Inferior parietal cortex (tissue), 1 donor: ENCODE results near the gene IFI44L.

Source experiments
- DNase-seq: peaks from one replicate; pipeline ENCODE4 v3.0.0-alpha.2; 2016; ENCODE audit errors: extremely low spot score

Gene IFI44L

DNA sequence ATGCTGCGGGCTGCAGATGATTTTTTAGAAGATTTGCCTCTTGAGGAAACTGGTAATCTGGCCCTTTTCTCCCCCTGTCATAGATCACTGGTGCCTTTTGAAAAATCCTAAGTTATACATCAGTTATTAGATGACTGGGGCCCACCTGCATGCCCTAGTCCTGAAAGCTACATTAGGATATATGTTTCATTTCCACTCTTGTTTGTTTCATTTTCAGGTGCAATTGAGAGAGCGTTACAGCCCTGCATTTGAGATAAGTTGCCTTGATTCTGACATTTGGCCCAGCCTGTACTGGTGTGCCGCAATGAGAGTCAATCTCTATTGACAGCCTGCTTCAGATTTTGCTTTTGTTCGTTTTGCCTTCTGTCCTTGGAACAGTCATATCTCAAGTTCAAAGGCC lies 21.3 kb downstream of the IFI44L start:
- no peak for DNase-seq

- no peak for DNase-seq
Observed at GRCh38 chr1:78645723-78646122, 25.5 kb downstream of the IFI44L start.

- DNase-seq: no peak
Observed at GRCh38 chr1:78647238-78647637, 27.0 kb downstream of the IFI44L start.

GRCh38 chr1:78649628-78650027 lies 29.4 kb downstream of the IFI44L start, which contains the start of gene IFI44:
IFI44 (plus strand) TSS chr1:78649831; CDS start chr1:78650196, 365 bp downstream.
- DNase-seq: peak; percentile 63

GRCh38 chr1:78650114-78650660 lies 29.9 kb downstream of the IFI44L start:
- no peak for DNase-seq

DNA sequence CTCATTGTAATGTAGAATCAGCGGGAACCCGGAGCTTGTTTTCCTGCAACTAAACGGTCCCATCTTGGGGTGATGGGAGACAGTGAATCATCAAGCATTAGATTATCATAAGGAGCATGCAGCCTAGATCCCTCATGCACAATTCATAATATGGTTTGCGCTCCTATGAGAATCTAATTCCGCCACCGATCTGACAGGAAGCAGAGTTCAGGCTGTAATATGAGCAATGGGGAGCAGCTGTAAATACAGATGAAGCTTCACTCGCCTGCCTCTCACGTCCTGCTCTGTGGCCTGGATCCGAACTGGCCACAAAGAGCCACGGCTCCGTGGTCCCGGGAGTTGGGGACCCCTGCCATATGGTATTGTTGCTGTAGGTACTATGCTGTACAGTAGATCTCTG lies 31.0 kb downstream of the IFI44L start:
- no peak for DNase-seq

DNA sequence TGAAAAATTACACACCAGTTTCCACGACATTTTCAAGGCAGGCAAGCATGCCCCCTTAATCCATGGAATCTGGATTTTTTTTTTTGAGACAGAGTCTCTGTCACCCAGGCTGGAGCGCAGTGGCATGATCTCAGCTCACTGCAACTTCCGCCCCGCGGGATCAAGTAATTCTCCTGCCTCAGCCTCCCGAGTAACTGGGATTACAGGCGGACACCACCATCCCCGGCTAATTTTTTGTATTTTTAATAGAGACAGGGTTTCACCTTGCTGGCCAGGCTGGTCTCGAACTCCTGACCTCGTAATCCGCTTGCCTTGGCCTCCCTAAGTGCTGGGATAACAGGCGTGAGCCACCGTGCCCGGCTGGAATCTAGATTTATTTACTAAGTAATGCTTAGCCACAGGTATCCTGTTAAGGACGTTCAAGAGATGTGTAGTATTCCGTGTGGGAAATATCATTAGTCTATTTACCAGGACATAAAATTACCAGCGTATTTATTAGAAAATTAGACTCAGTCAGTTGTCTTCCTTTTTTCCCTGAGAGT lies 31.8 kb downstream of the IFI44L start:
- DNase-seq: no peak

GRCh38 chr1:78658901-78659300 lies 38.7 kb downstream of the IFI44L start:
- DNase-seq: no peak

GRCh38 chr1:78663923-78664322 lies 43.7 kb downstream of the IFI44L start:
- DNase-seq: no peak

DNA sequence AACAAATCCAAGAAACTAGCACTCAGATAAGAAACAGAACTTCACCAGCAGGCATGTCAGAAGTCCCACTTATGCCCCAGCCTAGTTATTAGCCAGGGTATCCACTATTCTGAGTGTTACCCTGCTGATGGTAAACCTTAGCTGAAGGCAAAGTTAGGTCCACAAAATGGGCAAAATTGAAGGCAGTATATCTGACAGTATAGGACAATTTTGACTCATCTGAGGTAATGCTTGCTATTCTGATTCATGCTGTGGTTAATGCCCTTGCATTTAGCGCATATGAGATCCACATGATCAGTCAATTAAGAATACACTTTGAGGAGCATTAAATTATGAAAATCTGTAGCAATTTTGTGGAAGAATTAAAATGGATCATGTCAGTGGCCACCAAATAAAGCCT lies 44.5 kb downstream of the IFI44L start:
- no peak for DNase-seq

DNA sequence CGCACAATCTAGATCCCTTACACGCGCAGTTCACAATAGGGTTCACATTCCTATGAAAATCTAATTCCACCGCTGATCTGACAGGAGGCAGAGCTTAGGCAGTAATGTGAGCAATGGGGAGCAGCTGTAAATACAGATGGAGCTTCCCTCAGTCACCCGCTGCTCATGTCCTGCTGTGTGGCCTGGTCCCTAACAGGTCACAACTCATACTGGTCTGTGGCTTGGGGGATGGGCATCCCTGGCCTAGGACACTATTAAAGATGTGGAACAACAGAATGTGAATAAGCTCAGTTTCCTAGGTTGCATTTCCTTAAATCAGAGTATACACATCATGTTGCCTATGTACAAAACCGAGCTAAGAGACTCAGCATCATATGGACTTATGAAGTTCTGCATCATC lies 45.6 kb downstream of the IFI44L start:
- no peak for DNase-seq

DNA sequence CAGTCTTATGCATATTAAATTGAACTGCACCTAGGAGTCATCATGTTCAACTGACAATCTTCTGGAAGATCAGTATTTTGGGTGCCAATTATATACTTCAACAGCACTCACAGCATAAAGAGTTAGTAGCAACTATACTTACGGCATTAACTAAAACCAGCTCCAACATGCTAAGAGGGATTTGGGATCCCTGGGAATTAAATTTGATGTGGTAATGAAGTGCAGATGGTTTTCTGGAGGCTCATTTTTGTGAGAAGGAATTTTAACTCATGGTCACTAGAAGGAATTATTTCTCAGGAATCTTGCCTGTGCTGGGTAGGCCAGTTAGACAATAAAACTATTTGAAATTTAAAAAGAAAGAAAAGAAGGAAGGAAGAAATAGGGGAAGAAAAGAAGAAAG lies 47.7 kb downstream of the IFI44L start:
- DNase-seq: no peak

- DNase-seq: no peak
Observed at GRCh38 chr1:78668427-78668826, 48.2 kb downstream of the IFI44L start.

- no peak for DNase-seq
Observed at GRCh38 chr1:78672428-78672827, 52.2 kb downstream of the IFI44L start.

- no peak for DNase-seq
Observed at GRCh38 chr1:78673120-78673519, 52.9 kb downstream of the IFI44L start.

DNA sequence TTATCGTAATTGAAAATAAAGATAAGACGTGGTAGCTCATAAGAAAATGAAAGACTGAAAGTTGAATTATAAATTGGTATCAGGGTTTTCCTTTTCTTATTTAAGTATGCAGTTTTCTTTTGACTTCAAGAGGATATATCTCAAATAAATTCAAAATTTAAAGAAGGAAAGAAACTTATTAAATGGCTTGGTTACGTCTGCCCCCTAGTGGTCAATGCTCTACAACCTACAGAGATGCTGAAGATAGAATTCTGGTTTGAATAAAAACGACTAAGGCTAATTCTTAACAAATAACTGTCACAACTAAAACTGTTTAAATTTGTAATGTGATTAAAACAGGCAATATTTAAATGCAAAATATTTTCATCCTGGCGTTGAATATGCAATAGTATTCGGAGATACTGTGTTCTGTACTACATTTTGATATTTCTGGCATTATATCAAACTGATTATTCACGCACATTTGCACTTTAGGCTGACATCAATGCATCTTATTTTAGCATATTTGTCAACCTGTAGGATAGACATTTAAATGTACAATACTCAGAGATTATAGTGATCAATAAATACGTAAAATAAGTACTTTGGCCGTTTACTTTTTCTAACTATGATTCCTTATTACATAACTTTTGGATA lies 56.2 kb downstream of the IFI44L start:
- peak; percentile 81 for DNase-seq

DNA sequence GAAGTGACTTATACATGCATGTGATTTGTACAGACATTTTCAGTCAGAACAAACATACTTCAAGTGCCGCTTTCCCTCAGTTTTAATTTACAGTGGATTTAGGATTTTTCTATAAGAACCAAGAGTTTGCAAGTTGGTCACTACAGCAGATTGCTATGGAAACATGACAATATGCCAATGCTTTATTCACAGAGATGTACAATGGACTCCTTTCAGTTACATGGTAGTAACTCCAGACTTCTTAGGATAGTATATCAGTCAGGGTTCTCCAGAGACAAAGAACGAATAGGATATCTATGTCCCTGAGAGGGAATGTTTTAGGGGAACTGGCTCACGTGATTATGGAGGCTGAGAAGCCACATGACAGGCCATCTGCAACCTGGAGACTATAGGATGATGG lies 56.7 kb downstream of the IFI44L start:
- DNase-seq: no peak

DNA sequence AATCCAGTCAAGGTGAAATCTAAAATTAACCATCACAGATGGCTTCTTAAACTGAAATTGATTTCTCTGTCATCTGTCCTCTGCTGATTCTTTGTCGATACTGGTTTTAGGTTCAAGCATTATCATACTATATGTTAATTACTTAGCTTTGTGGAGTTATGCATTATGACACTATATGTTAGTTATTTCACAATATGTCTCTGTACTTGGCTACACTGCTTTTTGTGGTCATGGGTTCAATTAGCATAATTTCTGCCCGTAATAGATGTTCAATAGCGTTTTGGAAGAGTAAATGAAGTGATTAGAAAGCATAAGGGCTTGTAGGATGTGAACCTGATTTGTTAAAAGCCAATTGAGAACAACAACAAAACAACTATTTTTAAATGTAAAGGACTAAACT lies 57.5 kb downstream of the IFI44L start:
- no peak for DNase-seq

DNA sequence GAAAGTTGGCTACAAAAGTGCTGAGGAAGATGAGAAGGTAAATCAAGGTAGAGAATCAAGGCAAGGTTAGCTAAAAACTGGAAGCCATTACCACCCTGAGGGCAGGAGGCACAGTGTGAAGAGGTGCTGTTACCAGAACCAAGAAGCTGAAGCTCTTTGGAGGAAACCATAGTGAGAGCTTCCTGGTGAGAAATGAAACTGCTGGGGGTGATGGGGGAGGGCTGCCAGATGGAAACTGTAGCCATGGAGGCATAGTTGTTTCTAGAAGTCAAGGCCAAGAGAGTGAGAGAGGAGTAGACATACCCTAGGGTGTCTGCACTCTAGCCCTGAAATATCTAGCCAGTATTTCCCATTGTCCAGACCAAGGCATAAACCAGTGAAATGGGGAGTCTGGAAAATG lies 58.1 kb downstream of the IFI44L start:
- no peak for DNase-seq

GRCh38 chr1:78681265-78681664 lies 61.0 kb downstream of the IFI44L start:
- DNase-seq: no peak

DNA sequence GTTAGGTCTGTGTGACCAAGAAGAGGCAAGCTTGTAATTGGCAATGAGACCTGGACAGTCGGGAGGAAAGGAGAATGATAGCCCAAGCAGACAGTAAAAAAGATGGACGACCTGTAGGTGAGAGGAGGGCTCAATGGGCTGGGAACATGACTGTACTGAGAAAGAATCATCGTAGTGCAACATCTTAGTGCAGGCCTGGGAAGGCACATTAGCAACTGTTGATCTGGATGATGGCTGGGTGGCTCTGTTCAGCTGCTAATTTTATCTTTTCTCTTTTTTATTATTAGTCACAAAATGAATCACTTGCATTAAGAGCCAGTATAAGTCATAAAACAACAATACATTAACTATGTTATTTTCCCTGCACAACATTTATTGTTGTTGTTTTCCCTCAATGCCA lies 62.2 kb downstream of the IFI44L start:
- DNase-seq: no peak

- no peak for DNase-seq
Observed at GRCh38 chr1:78683079-78683478, 62.8 kb downstream of the IFI44L start.

DNA sequence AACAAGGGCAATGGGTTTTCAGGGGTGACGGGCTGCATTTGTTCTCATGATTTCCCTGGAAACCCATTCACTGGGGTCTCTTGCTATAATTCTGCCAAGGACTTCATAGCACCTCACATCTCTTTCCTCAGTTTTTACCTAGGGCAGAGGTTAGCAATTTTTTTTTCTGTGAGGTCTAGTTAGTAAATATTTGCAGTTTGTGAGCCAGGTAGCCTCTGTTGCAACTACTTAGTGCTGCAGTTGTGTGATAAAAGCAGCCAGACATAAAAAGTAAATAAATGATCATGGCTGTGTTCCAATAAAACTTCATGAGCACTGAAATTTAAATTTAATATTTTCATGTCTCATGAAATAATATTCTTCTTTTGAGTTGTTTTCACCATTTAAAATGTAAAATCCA lies 67.1 kb downstream of the IFI44L start:
- DNase-seq: no peak

GRCh38 chr1:78687914-78688313 lies 67.7 kb downstream of the IFI44L start:
- no peak for DNase-seq
